ENCODE data around the gene SLCO4A1. TPM values are rescaled to one million over a fixed set of nuclear protein-coding genes. Genes with fewer than 3 reads are reported as not detected.

SLCO4A1 gene
- total and polyA plus RNA-seq, 7 donors, result 3.6 to 26.3 (median 5.7) TPM

GRCh38 chr20:62649140-62649539, 6.8 kb downstream of the SLCO4A1 start:
- peaks cover 0 to 28% (median 19%) of the 10 kb centered on the region in 3 donors for H3K27me3 ChIP-seq
- no peaks in the 10 kb centered on the region for H3K36me3 ChIP-seq
- peak overlapping the region in 1 of 4 donors; percentile 63 for H3K27ac ChIP-seq
- 87 to 94% methylated on average over 6 of the region's 6 CpGs for WGBS, 2 donors
- intact Hi-C loops (cut with DNase I), result no loop called here
- peaks cover 0 to 31% (median 21%) of the 10 kb centered on the region in 4 donors for H3K4me1 ChIP-seq
- H3K4me3 ChIP-seq, result no peak overlapping the region
- TF ChIP-seq POLR2A (IDR thresholded peaks at IDR 0.05) (no peak), POLR2AphosphoS5 (IDR thresholded peaks at IDR 0.05) (no peak), EP300 (IDR thresholded peaks at IDR 0.05) (no peak)
- TF ChIP-seq, protein P1, sequence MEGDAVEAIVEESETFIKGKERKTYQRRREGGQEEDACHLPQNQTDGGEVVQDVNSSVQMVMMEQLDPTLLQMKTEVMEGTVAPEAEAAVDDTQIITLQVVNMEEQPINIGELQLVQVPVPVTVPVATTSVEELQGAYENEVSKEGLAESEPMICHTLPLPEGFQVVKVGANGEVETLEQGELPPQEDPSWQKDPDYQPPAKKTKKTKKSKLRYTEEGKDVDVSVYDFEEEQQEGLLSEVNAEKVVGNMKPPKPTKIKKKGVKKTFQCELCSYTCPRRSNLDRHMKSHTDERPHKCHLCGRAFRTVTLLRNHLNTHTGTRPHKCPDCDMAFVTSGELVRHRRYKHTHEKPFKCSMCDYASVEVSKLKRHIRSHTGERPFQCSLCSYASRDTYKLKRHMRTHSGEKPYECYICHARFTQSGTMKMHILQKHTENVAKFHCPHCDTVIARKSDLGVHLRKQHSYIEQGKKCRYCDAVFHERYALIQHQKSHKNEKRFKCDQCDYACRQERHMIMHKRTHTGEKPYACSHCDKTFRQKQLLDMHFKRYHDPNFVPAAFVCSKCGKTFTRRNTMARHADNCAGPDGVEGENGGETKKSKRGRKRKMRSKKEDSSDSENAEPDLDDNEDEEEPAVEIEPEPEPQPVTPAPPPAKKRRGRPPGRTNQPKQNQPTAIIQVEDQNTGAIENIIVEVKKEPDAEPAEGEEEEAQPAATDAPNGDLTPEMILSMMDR (IDR thresholded peaks at IDR 0.05), result no peak
- no peak for DNase-seq
- no peaks in the 10 kb centered on the region for H3K9me3 ChIP-seq

GRCh38 chr20:62650551-62651284, 8.4 kb downstream of the SLCO4A1 start:
- intact Hi-C loops (cut with DNase I), result loop anchor here (5.0 to 10.0 kb wide), 2 partner anchors 142 to 284 kb away; partner anchors contain the start of gene GID8
- WGBS, 2 donors, result 88 to 90% methylated on average over 24 of the region's 24 CpGs
- Histone ChIP-seq H3K4me1 (peaks cover 0 to 30% (median 21%) of the 10 kb centered on the region in 4 donors), H3K27me3 (peaks cover 0 to 12% (median 4%) of the 10 kb centered on the region in 3 donors), H3K36me3 (no peaks in the 10 kb centered on the region), H3K9me3 (no peaks in the 10 kb centered on the region), H3K4me3 (no peak overlapping the region), H3K27ac (peak overlapping the region; percentile 88 to 96 (median 92))
- no peak for DNase-seq
- TF ChIP-seq, protein P1 (IDR thresholded peaks at IDR 0.05), result no peak
- TF ChIP-seq POLR2A (IDR thresholded peaks at IDR 0.05), result no peak
- TF ChIP-seq EP300 (IDR thresholded peaks at IDR 0.05), result no peak
- no peak for TF ChIP-seq POLR2AphosphoS5 (IDR thresholded peaks at IDR 0.05)

GRCh38 chr20:62651285-62652021, 9.2 kb downstream of the SLCO4A1 start:
- peaks cover 0 to 6% (median 0%) of the 10 kb centered on the region in 3 donors for H3K27me3 ChIP-seq
- TF ChIP-seq POLR2A (IDR thresholded peaks at IDR 0.05) (no peak), POLR2AphosphoS5 (IDR thresholded peaks at IDR 0.05) (no peak), EP300 (IDR thresholded peaks at IDR 0.05) (no peak)
- TF ChIP-seq, protein P1 (IDR thresholded peaks at IDR 0.05), result no peak
- intact Hi-C loops (cut with DNase I), result loop anchor here (5.0 to 10.0 kb wide), 2 partner anchors 141 to 283 kb away; partner anchors contain the start of gene GID8
- peak overlapping the region; percentile 88 to 96 (median 92) for H3K27ac ChIP-seq
- 28 to 46% methylated on average over 24 of the region's 24 CpGs for WGBS, 2 donors
- H3K36me3 ChIP-seq, result no peaks in the 10 kb centered on the region
- H3K9me3 ChIP-seq, result no peaks in the 10 kb centered on the region
- H3K4me1 ChIP-seq, result peaks cover 0 to 30% (median 21%) of the 10 kb centered on the region in 4 donors
- H3K4me3 ChIP-seq, result peak overlapping the region in 2 of 4 donors; percentile 31 to 35
- peak; percentile 87 for DNase-seq

DNA sequence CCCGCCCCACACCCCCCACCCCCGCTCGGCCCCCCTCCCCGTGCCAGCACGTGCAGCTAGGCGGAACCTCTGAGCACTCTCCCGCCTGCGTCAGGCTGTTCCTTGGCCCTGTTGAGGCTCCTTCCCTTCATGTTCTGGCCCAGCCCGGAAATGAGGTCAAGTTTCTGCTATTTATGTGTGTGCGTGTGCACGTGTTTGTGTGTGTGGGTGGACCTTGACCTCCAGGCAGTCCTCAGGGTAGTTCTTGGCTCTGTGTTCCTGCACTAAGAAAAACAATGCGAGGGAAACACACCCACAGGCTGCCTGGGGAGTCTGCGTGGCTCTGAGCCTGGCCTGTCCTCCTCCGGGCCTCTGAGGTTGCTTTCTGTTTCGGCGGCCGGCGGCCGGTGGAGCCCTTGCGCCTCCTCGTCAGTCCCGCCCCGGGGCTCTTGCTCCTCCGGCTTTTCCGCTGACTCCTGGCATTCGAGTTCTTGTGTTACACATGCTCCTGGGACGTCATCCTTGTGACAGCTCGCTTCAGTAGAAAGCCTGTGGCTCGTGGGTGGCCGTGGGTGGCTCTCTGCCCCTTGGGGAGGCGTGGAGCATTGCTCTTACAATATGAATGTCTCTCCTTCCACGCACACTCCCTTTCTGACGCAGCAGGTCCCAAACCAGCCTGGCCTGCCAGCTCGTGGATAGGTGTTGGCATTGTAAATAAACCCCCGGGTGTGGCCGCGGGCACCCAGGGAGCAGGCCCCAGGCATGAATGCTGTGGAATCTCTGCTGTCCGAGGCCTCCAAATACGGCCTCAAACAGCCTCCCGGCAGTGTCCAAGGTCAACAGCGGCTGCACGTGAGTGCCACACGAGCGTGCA, 10.0 kb downstream of the SLCO4A1 start:
- H3K4me1 ChIP-seq, result peaks cover 0 to 30% (median 21%) of the 10 kb centered on the region in 4 donors
- peak; percentile 98 for DNase-seq
- 5 to 17% methylated on average over 44 of the region's 44 CpGs for whole genome bisulfite sequencing, 2 donors
- TF ChIP-seq POLR2A (IDR thresholded peaks at IDR 0.05), result peak; percentile 56 to 65
- TF ChIP-seq POLR2AphosphoS5 (IDR thresholded peaks at IDR 0.05), result peak; percentile 73 to 94 (median 85)
- TF ChIP-seq, protein P1 (IDR thresholded peaks at IDR 0.05), result peak in 1 of 4 experiments; percentile 35
- peak in 3 of 4 donors; percentile 74 to 98 (median 94) for TF ChIP-seq EP300 (IDR thresholded peaks at IDR 0.05)
- peak overlapping the region; percentile 88 to 96 (median 92) for H3K27ac ChIP-seq
- H3K36me3 ChIP-seq, result no peaks in the 10 kb centered on the region
- H3K4me3 ChIP-seq, result peak overlapping the region; percentile 10 to 35 (median 32)
- no peaks in the 10 kb centered on the region for H3K9me3 ChIP-seq
- intact Hi-C loops (cut with DNase I), result loop anchor here (5.0 to 10.0 kb wide), 2 partner anchors 140 to 283 kb away; partner anchors contain the start of gene GID8
- no peaks in the 10 kb centered on the region for H3K27me3 ChIP-seq

Measured in sigmoid colon (tissue), 7 donors.